ENCODE data around the gene PBXIP1.
"Not testable (repeated sequence)": the region's sequence is repeated elsewhere in the genome, so short reads cannot be mapped to it uniquely, and the experiment has no call there.

The PBXIP1 gene

GRCh38 chr1:154934358-154934948, 21.4 kb downstream of the PBXIP1 start:
- DNase-seq: no peak

GRCh38 chr1:154931940-154932487, 23.9 kb downstream of the PBXIP1 start:
- no peak for DNase-seq

- DNase-seq: no peak
Observed at GRCh38 chr1:154926201-154926600, 29.7 kb downstream of the PBXIP1 start.

GRCh38 chr1:154925335-154926170, 30.3 kb downstream of the PBXIP1 start:
- no peak for DNase-seq

GRCh38 chr1:154923695-154924094, 32.2 kb downstream of the PBXIP1 start:
- DNase-seq: no peak

GRCh38 chr1:154913273-154913672, 42.6 kb downstream of the PBXIP1 start:
- DNase-seq: no peak

GRCh38 chr1:154912755-154913154, 43.1 kb downstream of the PBXIP1 start:
- no peak for DNase-seq

GRCh38 chr1:154911691-154912550, 44.0 kb downstream of the PBXIP1 start:
- no peak for DNase-seq

GRCh38 chr1:154910851-154911250, 45.0 kb downstream of the PBXIP1 start:
- DNase-seq: no peak

GRCh38 chr1:154908937-154909336, 47.0 kb downstream of the PBXIP1 start:
- no peak for DNase-seq

- DNase-seq: not testable (repeated sequence)
Observed at GRCh38 chr1:154908129-154908528, 47.8 kb downstream of the PBXIP1 start.

GRCh38 chr1:154906621-154907081, 49.2 kb downstream of the PBXIP1 start:
- DNase-seq: no peak

GRCh38 chr1:154902938-154903566, 52.8 kb downstream of the PBXIP1 start:
- no peak for DNase-seq

GRCh38 chr1:154901591-154901990, 54.3 kb downstream of the PBXIP1 start:
- no peak for DNase-seq

GRCh38 chr1:154899041-154899440, 56.9 kb downstream of the PBXIP1 start:
- no peak for DNase-seq

- DNase-seq: no peak
Observed at GRCh38 chr1:154896771-154897286, 59.1 kb downstream of the PBXIP1 start.

GRCh38 chr1:154895798-154896197, 60.1 kb downstream of the PBXIP1 start:
- no peak for DNase-seq
